Activated CD8-positive, alpha-beta memory T cell treated with anti-CD3 and anti-CD28 coated beads for 24 hours (primary cell): ENCODE data around the gene SEC14L3.

Experiments
- DNase-seq: peaks from one replicate; pipeline ENCODE4 v3.0.0-alpha.2; 2020

SEC14L3 gene

DNA sequence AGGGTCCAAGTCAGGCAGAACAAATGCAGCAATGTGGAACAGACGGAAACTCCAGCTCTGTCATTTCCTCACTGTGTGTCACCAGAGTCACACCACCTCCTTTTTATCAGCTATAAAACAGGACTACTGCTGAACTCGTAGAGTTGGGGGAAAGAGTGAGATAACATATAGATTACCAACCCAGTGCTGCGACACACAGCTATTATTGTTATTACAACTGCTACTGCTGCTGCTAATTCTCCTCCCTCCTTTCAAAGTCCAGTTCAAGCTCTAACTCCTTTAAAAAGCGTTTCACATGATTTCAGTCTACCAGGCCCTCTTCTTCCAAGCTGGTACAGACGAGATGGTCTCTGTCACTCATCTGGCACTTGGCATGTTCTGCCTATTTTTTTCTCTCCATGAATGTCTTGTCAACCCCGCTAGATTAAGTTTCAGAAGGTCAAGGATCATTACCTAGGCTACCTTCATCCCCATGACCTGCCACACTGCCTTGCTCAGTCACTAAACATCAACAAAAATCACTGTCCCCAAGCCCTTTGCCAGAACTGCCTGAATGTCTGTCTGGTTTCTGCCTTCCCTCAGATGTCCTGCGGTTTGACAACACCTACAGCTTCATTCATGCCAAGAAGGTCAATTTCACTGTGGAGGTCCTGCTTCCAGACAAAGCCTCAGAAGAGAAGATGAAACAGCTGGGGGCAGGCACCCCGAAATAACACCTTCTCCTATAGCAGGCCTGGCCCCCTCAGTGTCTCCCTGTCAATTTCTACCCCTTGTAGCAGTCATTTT is 49.9 kb downstream of the SEC14L3 start:
- no peak for DNase-seq

DNA sequence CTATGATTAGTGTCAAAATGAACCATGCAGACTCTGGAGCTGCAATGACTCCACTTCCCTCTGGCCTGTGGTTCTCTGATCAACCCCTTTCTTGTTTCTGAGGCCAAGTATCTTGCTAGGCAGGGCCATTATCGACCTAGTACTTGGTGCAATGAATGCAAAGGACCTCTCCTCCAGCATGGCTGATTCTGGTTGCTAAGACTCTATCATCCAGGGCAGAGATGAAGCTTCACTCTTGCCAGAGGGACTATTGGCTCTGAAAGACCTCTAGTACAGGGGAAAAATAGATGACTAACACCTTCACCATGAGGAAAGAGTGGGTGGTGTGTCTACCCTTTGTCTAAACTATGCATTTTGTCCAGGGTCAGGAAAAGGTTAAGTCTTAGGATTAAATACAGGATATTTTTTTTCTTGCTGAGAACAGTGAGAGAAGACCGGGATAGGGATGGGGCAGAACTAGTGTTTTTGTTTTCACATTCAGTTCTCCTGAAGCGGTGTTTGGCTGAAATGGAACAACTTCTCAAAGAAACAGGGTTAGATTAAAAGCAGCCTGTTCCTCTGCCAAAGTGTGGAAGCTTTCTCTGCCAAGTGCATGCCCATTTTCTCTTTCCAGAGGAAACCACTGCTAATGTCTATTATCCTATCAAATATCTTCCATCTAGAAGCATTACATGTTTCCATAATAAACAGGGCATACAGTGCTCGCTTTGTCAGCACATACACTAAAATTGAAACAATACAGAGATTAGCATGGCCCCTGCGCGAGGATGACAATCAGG is 51.3 kb downstream of the SEC14L3 start:
- no peak for DNase-seq

DNA sequence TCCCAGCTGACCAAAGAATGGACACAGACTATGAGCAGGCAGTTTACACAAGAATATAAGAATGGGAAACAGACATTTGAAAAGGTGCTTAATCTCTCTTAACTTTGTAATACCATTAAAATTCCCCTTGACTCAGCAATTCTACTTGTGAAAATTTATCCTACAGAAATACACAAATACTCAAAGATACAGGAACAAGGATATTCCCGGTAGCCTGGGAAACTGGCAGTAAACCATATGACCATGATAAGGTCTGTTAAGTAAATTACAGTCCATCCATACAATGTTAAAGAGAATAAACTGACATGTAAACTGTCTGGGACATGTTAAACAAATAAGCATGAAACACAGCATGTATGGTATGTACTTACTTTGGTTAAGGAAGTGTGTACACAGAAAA is 55.0 kb downstream of the SEC14L3 start:
- no peak for DNase-seq

DNA sequence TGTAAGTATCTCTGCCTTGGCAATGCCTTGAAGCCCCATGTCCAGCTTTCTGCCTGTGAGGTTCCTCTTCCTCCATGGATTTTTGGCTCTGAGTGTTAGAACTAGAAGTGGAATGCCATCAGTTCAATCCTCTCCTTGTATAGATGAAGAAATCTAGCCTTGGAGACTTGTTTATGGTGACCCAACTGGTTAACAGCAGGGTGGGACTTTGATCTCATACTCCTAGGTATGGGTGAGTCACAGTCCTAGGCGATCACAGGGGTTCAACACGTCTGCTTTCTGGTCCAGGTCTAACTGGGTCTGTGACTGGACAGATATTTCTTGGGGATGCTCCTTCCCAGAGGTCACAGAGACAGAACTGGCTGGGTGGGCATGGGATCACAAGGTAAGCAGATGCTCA is 55.4 kb downstream of the SEC14L3 start:
- no peak for DNase-seq

DNA sequence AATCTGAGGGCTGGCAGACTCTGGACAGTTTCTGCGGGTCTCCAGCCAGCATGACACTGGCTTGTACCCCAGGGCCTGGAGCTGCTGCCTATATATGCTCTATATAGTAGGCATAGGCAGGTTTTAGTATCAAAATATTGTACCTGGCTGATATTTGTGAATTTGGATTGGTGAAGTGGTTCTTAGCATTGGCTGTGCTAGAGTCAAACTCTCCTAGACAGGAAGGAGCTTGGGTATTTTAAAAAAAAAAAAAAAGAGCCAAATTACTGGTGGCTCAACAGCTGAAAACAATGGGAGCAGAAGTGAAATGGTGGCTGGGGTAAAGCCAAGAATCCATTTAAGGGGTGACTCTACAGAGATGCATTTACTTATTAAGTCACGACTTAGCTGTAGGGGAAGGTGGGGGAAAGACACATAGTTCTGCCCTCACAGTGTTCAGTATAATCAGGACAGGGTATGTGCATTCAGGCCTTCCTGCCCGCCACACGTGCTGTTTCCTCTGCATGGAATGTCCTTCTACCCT is 57.2 kb downstream of the SEC14L3 start:
- DNase-seq = no peak

DNA sequence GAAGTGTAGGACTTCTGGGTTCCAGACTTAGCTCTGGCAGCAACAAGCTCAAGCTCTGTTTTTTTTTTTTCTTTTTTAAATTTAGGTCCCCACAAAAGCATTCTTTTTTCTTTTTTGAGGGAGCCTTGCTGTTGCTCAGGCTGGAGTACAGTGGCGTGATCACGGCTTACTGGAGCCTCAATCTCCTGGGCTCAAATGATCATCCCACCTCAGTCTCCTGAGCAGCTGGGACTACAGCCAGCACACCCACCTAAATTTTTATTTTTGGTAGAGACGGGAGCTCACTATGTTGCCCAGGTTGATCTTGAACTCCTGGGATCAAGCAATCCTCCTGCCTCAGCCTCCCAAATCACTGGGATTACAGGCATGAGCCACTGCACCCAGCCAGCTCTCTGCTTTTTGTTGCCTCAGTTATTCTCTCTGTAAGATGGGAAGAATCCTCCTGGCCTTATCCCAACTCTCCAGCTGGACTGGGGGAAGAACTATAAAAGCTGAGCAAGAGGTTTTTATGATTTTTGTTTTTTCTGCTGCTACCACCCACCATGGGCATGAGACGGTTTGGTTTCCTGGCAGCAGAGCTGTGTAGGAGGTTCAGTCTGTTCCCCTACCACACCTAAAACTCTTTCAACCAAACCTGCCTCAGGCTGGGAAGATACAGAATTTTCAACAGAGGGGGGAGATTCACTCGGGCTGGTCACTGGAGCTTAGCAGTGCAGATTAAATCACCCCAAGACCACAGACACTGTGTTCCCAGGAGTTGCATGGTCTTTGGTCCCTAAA is 57.9 kb downstream of the SEC14L3 start:
- DNase-seq = no peak

DNA sequence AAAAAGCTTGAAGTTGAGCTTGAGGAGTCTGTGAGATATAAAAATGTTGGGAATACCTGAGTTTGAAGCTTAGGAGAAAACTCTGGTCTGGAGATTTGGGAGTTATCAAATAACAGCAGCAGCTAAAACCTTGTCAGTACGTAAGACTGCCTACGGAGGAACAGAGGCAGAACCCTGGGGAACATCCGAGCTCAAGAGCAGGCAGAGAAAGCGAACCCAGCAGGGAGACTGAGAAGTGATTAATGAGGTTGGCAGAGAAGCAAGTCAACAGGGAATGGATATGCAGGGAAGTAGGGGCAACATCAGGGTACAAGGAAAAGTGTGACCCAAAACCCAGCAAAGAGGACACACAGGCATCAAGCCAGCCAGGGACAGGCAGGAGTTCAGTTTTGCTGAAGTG is 58.8 kb downstream of the SEC14L3 start:
- DNase-seq = no peak

DNA sequence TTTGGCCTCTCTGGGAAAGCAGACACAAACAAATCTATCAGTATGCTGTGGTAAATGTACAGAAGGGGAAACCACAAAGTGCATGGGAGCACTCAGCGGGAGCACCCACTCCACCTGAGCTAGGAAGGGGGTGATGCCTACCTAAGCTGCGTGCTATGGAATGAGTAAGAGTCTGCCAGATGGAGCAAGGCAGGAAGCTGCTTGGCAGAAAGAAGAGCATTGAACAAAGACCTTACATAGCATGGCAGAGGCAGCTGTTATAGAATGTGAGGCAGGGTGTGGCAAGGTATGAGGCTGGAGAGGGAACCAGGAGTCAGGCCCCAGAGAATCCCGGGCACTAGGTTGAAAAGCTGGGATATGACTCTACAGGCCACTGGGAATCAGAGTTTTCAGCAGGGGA is 60.0 kb downstream of the SEC14L3 start:
- DNase-seq = no peak
